ENCODE results near the gene SHROOM4. TPM values are rescaled to one million over a fixed set of nuclear protein-coding genes. Genes with fewer than 3 reads are reported as not detected.

Gene SHROOM4
- total RNA-seq, 1 experiment from 2014 or later: not detected

- DNase-seq (ENCODE audit: unreplicated experiment): no peak
- ChIA-PET CTCF (no interaction called here), POLR2A (no interaction called here)
- intact Hi-C loops (cut with micrococcal nuclease): no loop called here
- H3K36me3 Mint-ChIP-seq (ENCODE audit: insufficient read depth, unreplicated experiment): no peaks in the 10 kb centered on the region
- no TSS peak for BruUV-seq (replicated peaks)
- H3K9me3 Mint-ChIP-seq (ENCODE audit: unreplicated experiment): no peaks in the 10 kb centered on the region
- no peak overlapping the region for H3K4me3 Mint-ChIP-seq (ENCODE audit: unreplicated experiment)
- peaks cover 48% of the 10 kb centered on the region for H3K27me3 Mint-ChIP-seq (ENCODE audit: insufficient read depth, unreplicated experiment)
- TF ChIP-seq, protein P1, sequence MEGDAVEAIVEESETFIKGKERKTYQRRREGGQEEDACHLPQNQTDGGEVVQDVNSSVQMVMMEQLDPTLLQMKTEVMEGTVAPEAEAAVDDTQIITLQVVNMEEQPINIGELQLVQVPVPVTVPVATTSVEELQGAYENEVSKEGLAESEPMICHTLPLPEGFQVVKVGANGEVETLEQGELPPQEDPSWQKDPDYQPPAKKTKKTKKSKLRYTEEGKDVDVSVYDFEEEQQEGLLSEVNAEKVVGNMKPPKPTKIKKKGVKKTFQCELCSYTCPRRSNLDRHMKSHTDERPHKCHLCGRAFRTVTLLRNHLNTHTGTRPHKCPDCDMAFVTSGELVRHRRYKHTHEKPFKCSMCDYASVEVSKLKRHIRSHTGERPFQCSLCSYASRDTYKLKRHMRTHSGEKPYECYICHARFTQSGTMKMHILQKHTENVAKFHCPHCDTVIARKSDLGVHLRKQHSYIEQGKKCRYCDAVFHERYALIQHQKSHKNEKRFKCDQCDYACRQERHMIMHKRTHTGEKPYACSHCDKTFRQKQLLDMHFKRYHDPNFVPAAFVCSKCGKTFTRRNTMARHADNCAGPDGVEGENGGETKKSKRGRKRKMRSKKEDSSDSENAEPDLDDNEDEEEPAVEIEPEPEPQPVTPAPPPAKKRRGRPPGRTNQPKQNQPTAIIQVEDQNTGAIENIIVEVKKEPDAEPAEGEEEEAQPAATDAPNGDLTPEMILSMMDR (IDR thresholded peaks at IDR 0.05; ENCODE audit: unreplicated experiment): no peak
- no peak overlapping the region for H3K27ac Mint-ChIP-seq (ENCODE audit: low read depth, unreplicated experiment)
- H3K4me1 Mint-ChIP-seq (ENCODE audit: insufficient read depth, unreplicated experiment): no peaks in the 10 kb centered on the region
Measured at GRCh38 chrX:50805276-50805675, 8.7 kb downstream of the SHROOM4 start.

- H3K36me3 Mint-ChIP-seq (ENCODE audit: insufficient read depth, unreplicated experiment): no peaks in the 10 kb centered on the region
- H3K9me3 Mint-ChIP-seq (ENCODE audit: unreplicated experiment): no peaks in the 10 kb centered on the region
- peaks cover 15% of the 10 kb centered on the region for H3K4me1 Mint-ChIP-seq (ENCODE audit: insufficient read depth, unreplicated experiment)
- ChIA-PET CTCF (interaction anchor here (0.7 to 1.0 kb wide), 3 partner anchors 14 to 125 kb away, joined by 3 to 4 read pairs (median 3); no protein-coding TSS in a partner anchor), POLR2A (no interaction called here)
- no peak overlapping the region for H3K27ac Mint-ChIP-seq (ENCODE audit: low read depth, unreplicated experiment)
- BruUV-seq (replicated peaks): no TSS peak
- intact Hi-C loops (cut with micrococcal nuclease): no loop called here
- H3K4me3 Mint-ChIP-seq (ENCODE audit: unreplicated experiment): no peak overlapping the region
- TF ChIP-seq, protein P1 (IDR thresholded peaks at IDR 0.05; ENCODE audit: unreplicated experiment): no peak
- no peak for DNase-seq (ENCODE audit: unreplicated experiment)
- peaks cover 54% of the 10 kb centered on the region for H3K27me3 Mint-ChIP-seq (ENCODE audit: insufficient read depth, unreplicated experiment)
Measured at GRCh38 chrX:50801135-50801534, 12.9 kb downstream of the SHROOM4 start.

DNA sequence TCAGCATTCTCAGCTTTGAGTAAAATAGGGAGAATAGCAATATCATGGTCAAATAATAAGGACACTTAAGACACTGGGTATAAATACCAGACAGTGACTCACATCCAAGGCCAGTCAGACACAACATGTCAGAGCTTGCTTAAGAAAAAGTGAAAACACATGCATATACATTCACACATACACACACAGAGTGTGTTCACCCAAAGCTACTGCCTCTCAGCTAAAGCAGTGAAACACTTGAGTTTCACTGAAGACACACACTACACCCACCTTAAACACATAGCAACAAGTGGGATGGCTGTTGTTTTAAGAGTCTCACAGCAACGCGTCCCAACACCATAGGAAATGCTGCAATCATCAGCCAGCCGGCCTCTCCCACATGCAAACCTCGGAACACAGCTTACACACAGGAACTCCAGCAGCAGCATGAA lies 14.4 kb downstream of the SHROOM4 start:
- peak overlapping the region; percentile 23 for H3K4me3 Mint-ChIP-seq (ENCODE audit: unreplicated experiment)
- peak; percentile 64 for DNase-seq (ENCODE audit: unreplicated experiment)
- peaks cover 15% of the 10 kb centered on the region for H3K4me1 Mint-ChIP-seq (ENCODE audit: insufficient read depth, unreplicated experiment)
- no TSS peak for BruUV-seq (replicated peaks)
- TF ChIP-seq, protein P1 (IDR thresholded peaks at IDR 0.05; ENCODE audit: unreplicated experiment): no peak
- peaks cover 55% of the 10 kb centered on the region for H3K27me3 Mint-ChIP-seq (ENCODE audit: insufficient read depth, unreplicated experiment)
- ChIA-PET POLR2A (interaction anchor here (0.6 to 1.4 kb wide), 6 partner anchors 16 to 142 kb away, joined by 3 to 5 read pairs (median 3); no protein-coding TSS in a partner anchor), CTCF (interaction anchor here (1.2 kb wide), 1 partner anchor 51 kb away, joined by 3 read pairs; no protein-coding TSS in a partner anchor)
- no peaks in the 10 kb centered on the region for H3K9me3 Mint-ChIP-seq (ENCODE audit: unreplicated experiment)
- no peaks in the 10 kb centered on the region for H3K36me3 Mint-ChIP-seq (ENCODE audit: insufficient read depth, unreplicated experiment)
- H3K27ac Mint-ChIP-seq (ENCODE audit: low read depth, unreplicated experiment): peak overlapping the region; percentile 76
- intact Hi-C loops (cut with micrococcal nuclease): no loop called here

DNA sequence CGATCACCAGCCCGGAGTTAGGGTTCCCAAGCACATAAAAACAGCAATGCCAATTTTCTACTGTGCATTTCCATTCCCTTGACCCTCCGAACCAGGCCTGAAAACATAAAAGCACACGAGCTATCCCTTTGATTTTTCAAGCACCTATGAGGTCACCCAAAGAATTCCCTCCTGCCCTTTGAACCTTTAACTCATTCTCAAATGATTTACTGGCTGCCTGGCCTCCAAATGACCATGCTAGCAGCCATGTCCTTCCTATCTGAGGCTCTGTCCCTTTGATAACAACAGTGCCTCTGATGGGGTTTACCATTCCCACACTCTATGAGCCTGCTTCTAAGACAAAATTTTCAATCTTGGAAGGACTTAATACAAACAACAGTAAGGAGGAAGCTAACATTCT lies 15.2 kb downstream of the SHROOM4 start:
- Mint-ChIP-seq H3K4me3 (ENCODE audit: unreplicated experiment) (no peak overlapping the region), H3K27me3 (ENCODE audit: insufficient read depth, unreplicated experiment) (peaks cover 55% of the 10 kb centered on the region), H3K36me3 (ENCODE audit: insufficient read depth, unreplicated experiment) (no peaks in the 10 kb centered on the region), H3K9me3 (ENCODE audit: unreplicated experiment) (no peaks in the 10 kb centered on the region), H3K27ac (ENCODE audit: low read depth, unreplicated experiment) (peak overlapping the region; percentile 76), H3K4me1 (ENCODE audit: insufficient read depth, unreplicated experiment) (peaks cover 15% of the 10 kb centered on the region)
- POLR2A ChIA-PET: interaction anchor here (0.7 to 1.4 kb wide), 4 partner anchors 15 to 143 kb away, joined by 3 to 5 read pairs (median 4); no protein-coding TSS in a partner anchor
- CTCF ChIA-PET: interaction anchor here (1.2 kb wide), 1 partner anchor 51 kb away, joined by 3 read pairs; no protein-coding TSS in a partner anchor
- DNase-seq (ENCODE audit: unreplicated experiment): no peak
- no TSS peak for BruUV-seq (replicated peaks)
- intact Hi-C loops (cut with micrococcal nuclease): no loop called here
- TF ChIP-seq, protein P1 (IDR thresholded peaks at IDR 0.05; ENCODE audit: unreplicated experiment): no peak
